GM23248 (cell line): Measurements from ENCODE around the gene DUSP9. TPM values are rescaled to one million over a fixed set of nuclear protein-coding genes. Genes with fewer than 3 reads are reported as not detected.

Experiments used
- DNase-seq: peaks from one replicate; pipeline ENCODE4 v3.0.0-alpha.2; 2015
- H2AFZ ChIP-seq: fragments of 200-600 bp; sonication (generic); 2 replicates; pipeline ENCODE4 v1.6.1; 2016; ENCODE audit warnings: antibody characterized with exemption
- H3F3A ChIP-seq: fragments of 200-600 bp; sonication (generic); 2 replicates; pipeline ENCODE4 v1.6.1; 2016; ENCODE audit warnings: mild to moderate bottlenecking, antibody characterized with exemption, mixed run types; ENCODE audit not compliant: insufficient read depth
- H3K27ac ChIP-seq: fragments of 200-600 bp; sonication (generic); 2 replicates; pipeline ENCODE4 v1.5.1; 2016; ENCODE audit warnings: mild to moderate bottlenecking
- H3K27me3 ChIP-seq: fragments of 200-600 bp; sonication (generic); replicated peaks from 2 replicates; pipeline ENCODE4 v1.6.1; 2016; ENCODE audit warnings: mild to moderate bottlenecking; ENCODE audit not compliant: insufficient read depth
- H3K36me3 ChIP-seq: fragments of 200-600 bp; sonication (generic); 2 replicates; pipeline ENCODE4 v1.6.1; 2016; ENCODE audit warnings: low read depth, mild to moderate bottlenecking
- H3K4me1 ChIP-seq: fragments of 200-600 bp; sonication (generic); 2 replicates; pipeline ENCODE4 v1.6.1; 2016; ENCODE audit warnings: mild to moderate bottlenecking; ENCODE audit not compliant: insufficient read depth
- H3K4me2 ChIP-seq: fragments of 200-600 bp; sonication (generic); one replicate; pipeline ENCODE4 v1.6.1; 2016; ENCODE audit warnings: mild to moderate bottlenecking; ENCODE audit not compliant: unreplicated experiment
- H3K4me3 ChIP-seq: fragments of 200-600 bp; sonication (generic); 2 replicates; pipeline ENCODE4 v1.5.1; 2016; ENCODE audit warnings: mild to moderate bottlenecking
- H3K79me2 ChIP-seq: fragments of 200-600 bp; sonication (generic); 2 replicates; pipeline ENCODE4 v1.6.1; 2016; ENCODE audit warnings: mild to moderate bottlenecking; ENCODE audit not compliant: insufficient read depth
- H3K9ac ChIP-seq: fragments of 200-600 bp; sonication (generic); 2 replicates; pipeline ENCODE4 v1.6.1; 2016; ENCODE audit warnings: mild to moderate bottlenecking
- H3K9me2 ChIP-seq: fragments of 200-600 bp; sonication (generic); 2 replicates; pipeline ENCODE4 v1.6.1; 2016; ENCODE audit warnings: mixed run types, mild to moderate bottlenecking, moderate library complexity; ENCODE audit not compliant: insufficient read depth
- H3K9me3 ChIP-seq: fragments of 200-600 bp; sonication (generic); one replicate; pipeline ENCODE4 v1.6.1; 2017; ENCODE audit warnings: low read depth
- H4K20me1 ChIP-seq: fragments of 200-600 bp; sonication (generic); 2 replicates; pipeline ENCODE4 v1.6.0; 2016; ENCODE audit not compliant: insufficient read depth
- EZH2 ChIP-seq: fragments of 200-600 bp; sonication (generic); IDR thresholded peaks from 2 replicates; pipeline ENCODE4 v1.6.1; 2018; ENCODE audit warnings: antibody characterized with exemption, mild to moderate bottlenecking; ENCODE audit not compliant: insufficient read depth, poor library complexity, severe bottlenecking
- EZH2phosphoT487 ChIP-seq: fragments of 200-600 bp; sonication (generic); IDR thresholded peaks from 2 replicates; pipeline ENCODE4 v1.6.1; 2018; ENCODE audit warnings: antibody characterized with exemption, moderate library complexity, mild to moderate bottlenecking, low read depth; ENCODE audit not compliant: insufficient read depth
- WGBS, 2 experiments: methylation state at CpG; one replicate each; pipeline ENCODE4 v1.1.6; 2015 to 2017; ENCODE audit warnings: low lambda C conversion rate in 2 of 2, low coverage in 1 of 2; ENCODE audit errors: missing lambda C conversion rate in 2 of 2; 5-methylcytosine and 5-hydroxymethylcytosine counted together
- in situ Hi-C: fragments of 300-500 bp; cut with MboI; formaldehyde crosslinking; loops from 2 replicates; pipeline ENCODE4 v1.15.0; 2020
- polyA plus RNA-seq: library from polyadenylated mRNA; unstranded; fragments of >200 nt; fragmentation: Nextera tagmentation; extraction: Ambion mirVana; gene quantifications from 2 replicates; pipeline ENCODE4 v1.2.1, GENCODE V29; 2016
- small RNA-seq: library from RNA; depleted of rRNA; stranded (forward); fragments of <200 nt; gene quantifications from one replicate; pipeline ENCODE3, GENCODE V24; 2014; ENCODE audit warnings: low read depth, low replicate concordance
- total RNA-seq: library from RNA; depleted of rRNA; stranded (reverse); fragments of >200 nt; shearing (Covaris generic); gene quantifications from 2 replicates; pipeline ENCODE4 v1.2.3, GENCODE V29; 2014; rRNA removed

Gene DUSP9
- total and polyA plus RNA-seq, 2 experiments from 2014 or later, result not detected

DNA sequence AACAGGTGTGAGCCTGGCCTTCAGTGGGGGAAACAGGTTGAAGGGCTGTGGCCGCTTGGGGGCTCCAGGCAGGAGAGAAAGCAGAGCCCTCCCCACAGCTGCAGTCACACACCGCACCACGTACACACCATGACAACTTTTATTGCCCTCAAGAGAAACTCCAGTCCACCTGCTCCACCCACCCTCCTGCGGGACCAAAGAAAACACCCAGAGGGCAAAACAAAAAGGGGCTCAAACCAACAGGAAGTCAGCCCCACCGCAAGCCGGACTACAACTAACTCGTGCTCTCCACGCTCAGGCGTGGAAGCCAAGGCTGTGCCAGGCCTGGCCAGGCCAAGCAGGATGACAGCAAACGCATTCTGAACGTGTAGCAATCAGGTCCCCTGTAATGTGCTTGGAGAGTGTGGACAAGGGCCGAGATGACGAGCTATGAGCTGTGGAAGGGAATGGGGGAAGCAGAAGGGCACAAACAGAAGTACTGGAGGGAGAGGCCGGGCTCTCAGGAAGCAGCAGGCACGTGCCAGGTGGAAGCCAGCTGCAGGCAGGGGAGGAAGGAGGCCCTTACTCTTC lies 53.5 kb downstream of the DUSP9 start:
- no peaks in the 10 kb centered on the region for H3K79me2 ChIP-seq
- H3K9me2 ChIP-seq, result no peaks in the 10 kb centered on the region
- no peak overlapping the region for H3K27ac ChIP-seq
- H3K4me3 ChIP-seq, result no peak overlapping the region
- in situ Hi-C loops, result no loop called here
- no peak overlapping the region for H3K9ac ChIP-seq
- H3K4me1 ChIP-seq, result no peaks in the 10 kb centered on the region
- DNase-seq, result no peak
- H3K27me3 ChIP-seq, result no peaks in the 10 kb centered on the region
- H2AFZ ChIP-seq, result no peak overlapping the region
- TF ChIP-seq EZH2 (no peak), EZH2phosphoT487 (no peak)
- H3F3A ChIP-seq, result no peaks in the 10 kb centered on the region
- no peaks in the 10 kb centered on the region for H3K36me3 ChIP-seq
- 48 to 63% methylated on average over 9 to 15 of the region's 15 CpGs for WGBS, 2 experiments
- no peaks in the 10 kb centered on the region for H4K20me1 ChIP-seq
- no peaks in the 10 kb centered on the region for H3K9me3 ChIP-seq
- no peak overlapping the region for H3K4me2 ChIP-seq

Small RNAs within 50 kb of the gene (small RNA-seq; reads per million reads assigned to genes)
- gene RN7SL687P, result not detected

Other genes with a start within 250 kb of the DUSP9 start
- gene PNMA6E, start 245.9 kb upstream of the DUSP9 start, total RNA-seq, result not detected in 2 replicates
- gene PNMA6E, start 245.9 kb upstream of the DUSP9 start, polyA plus RNA-seq, result not detected in 2 replicates
- gene ZFP92, start 235.7 kb upstream of the DUSP9 start, total RNA-seq, result 0.11 TPM in 1 of 2 replicates, not detected in the other
- gene ZFP92, start 235.7 kb upstream of the DUSP9 start, polyA plus RNA-seq, result not detected in 2 replicates
- 0.76 and 6.2 TPM in 2 replicates for gene TREX2, start 201.1 kb upstream of the DUSP9 start, total RNA-seq
- gene TREX2, start 201.1 kb upstream of the DUSP9 start, polyA plus RNA-seq, result 0.24 and 0.25 TPM in 2 replicates
- 18.1 and 28.3 TPM in 2 replicates for gene HAUS7, start 176.6 kb upstream of the DUSP9 start, total RNA-seq
- gene HAUS7, start 176.6 kb upstream of the DUSP9 start, polyA plus RNA-seq, result 17.3 and 24.5 TPM in 2 replicates
- gene BGN, start 152.2 kb upstream of the DUSP9 start, total RNA-seq, result 115 and 129 TPM in 2 replicates
- gene BGN, start 152.2 kb upstream of the DUSP9 start, polyA plus RNA-seq, result 308 and 314 TPM in 2 replicates
- not detected in 2 replicates for gene ATP2B3, start 129.6 kb upstream of the DUSP9 start, total RNA-seq
- not detected in 2 replicates for gene ATP2B3, start 129.6 kb upstream of the DUSP9 start, polyA plus RNA-seq
- gene CCNQ, start 48.1 kb upstream of the DUSP9 start, total RNA-seq, result 34.7 and 45.5 TPM in 2 replicates
- 29.1 and 34.5 TPM in 2 replicates for gene CCNQ, start 48.1 kb upstream of the DUSP9 start, polyA plus RNA-seq
- gene PNCK, start 26.6 kb downstream of the DUSP9 start, total RNA-seq, result not detected in 2 replicates
- not detected in 2 replicates for gene PNCK, start 26.6 kb downstream of the DUSP9 start, polyA plus RNA-seq
- 11.7 and 12.5 TPM in 2 replicates for gene SLC6A8, start 40.7 kb downstream of the DUSP9 start, total RNA-seq
- 1.8 and 1.9 TPM in 2 replicates for gene SLC6A8, start 40.7 kb downstream of the DUSP9 start, polyA plus RNA-seq
- 180 and 187 TPM in 2 replicates for gene BCAP31, start 77.2 kb downstream of the DUSP9 start, total RNA-seq
- gene BCAP31, start 77.2 kb downstream of the DUSP9 start, polyA plus RNA-seq, result 317 and 326 TPM in 2 replicates
- gene ABCD1, start 77.7 kb downstream of the DUSP9 start, total RNA-seq, result 24.4 and 24.9 TPM in 2 replicates
- 9.5 and 9.8 TPM in 2 replicates for gene ABCD1, start 77.7 kb downstream of the DUSP9 start, polyA plus RNA-seq
- gene PLXNB3, start 117.0 kb downstream of the DUSP9 start, total RNA-seq, result 12.5 and 13.5 TPM in 2 replicates
- gene PLXNB3, start 117.0 kb downstream of the DUSP9 start, polyA plus RNA-seq, result 7.1 and 8.8 TPM in 2 replicates
- gene SRPK3, start 133.8 kb downstream of the DUSP9 start, total RNA-seq, result 0.86 TPM in 1 of 2 replicates, not detected in the other
- 0.53 and 1.1 TPM in 2 replicates for gene SRPK3, start 133.8 kb downstream of the DUSP9 start, polyA plus RNA-seq
- 79.5 and 88.2 TPM in 2 replicates for gene IDH3G, start 147.2 kb downstream of the DUSP9 start, total RNA-seq
- gene IDH3G, start 147.2 kb downstream of the DUSP9 start, polyA plus RNA-seq, result 76.1 and 83.2 TPM in 2 replicates
- 225 and 295 TPM in 2 replicates for gene SSR4, start 147.5 kb downstream of the DUSP9 start, total RNA-seq
- gene SSR4, start 147.5 kb downstream of the DUSP9 start, polyA plus RNA-seq, result 568 TPM in 2 replicates
- 1.5 TPM in 1 of 2 replicates, not detected in the other for gene PDZD4, start 183.3 kb downstream of the DUSP9 start, total RNA-seq
- not detected in 2 replicates for gene PDZD4, start 183.3 kb downstream of the DUSP9 start, polyA plus RNA-seq
- gene L1CAM, start 239.0 kb downstream of the DUSP9 start, total RNA-seq, result 1.9 TPM in 1 of 2 replicates, not detected in the other
- gene L1CAM, start 239.0 kb downstream of the DUSP9 start, polyA plus RNA-seq, result 0.34 and 0.38 TPM in 2 replicates